LNCAP (cell line): ENCODE data around the gene FCRL3.

ENCODE experiments used
- TF ChIP-seq, protein P1 (sequence below): fragments of 450-650 bp; IDR thresholded peaks from 2 replicates; pipeline ENCODE4 v1.5.1; 2017; ENCODE audit warnings: mild to moderate bottlenecking

Gene FCRL3

DNA sequence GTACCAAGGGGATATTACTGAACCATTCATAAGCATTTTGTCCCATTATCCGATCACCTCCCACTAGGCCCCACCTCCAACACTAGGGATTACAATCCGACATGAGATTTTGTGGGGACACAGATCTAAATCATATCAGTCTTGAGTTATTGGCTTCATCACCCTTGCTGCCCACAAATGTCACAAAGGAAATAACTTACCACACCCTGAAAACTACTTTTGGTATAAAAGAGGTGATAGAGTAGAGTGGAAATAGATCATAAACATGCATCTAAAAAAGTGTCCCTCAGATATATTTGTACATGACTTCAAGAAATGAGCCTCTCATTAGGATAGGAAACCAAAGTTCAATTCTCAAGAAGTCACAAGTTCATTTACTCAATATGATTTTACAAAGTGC lies 22.6 kb upstream of the FCRL3 start:
- TF ChIP-seq, protein P1, sequence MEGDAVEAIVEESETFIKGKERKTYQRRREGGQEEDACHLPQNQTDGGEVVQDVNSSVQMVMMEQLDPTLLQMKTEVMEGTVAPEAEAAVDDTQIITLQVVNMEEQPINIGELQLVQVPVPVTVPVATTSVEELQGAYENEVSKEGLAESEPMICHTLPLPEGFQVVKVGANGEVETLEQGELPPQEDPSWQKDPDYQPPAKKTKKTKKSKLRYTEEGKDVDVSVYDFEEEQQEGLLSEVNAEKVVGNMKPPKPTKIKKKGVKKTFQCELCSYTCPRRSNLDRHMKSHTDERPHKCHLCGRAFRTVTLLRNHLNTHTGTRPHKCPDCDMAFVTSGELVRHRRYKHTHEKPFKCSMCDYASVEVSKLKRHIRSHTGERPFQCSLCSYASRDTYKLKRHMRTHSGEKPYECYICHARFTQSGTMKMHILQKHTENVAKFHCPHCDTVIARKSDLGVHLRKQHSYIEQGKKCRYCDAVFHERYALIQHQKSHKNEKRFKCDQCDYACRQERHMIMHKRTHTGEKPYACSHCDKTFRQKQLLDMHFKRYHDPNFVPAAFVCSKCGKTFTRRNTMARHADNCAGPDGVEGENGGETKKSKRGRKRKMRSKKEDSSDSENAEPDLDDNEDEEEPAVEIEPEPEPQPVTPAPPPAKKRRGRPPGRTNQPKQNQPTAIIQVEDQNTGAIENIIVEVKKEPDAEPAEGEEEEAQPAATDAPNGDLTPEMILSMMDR: no peak

DNA sequence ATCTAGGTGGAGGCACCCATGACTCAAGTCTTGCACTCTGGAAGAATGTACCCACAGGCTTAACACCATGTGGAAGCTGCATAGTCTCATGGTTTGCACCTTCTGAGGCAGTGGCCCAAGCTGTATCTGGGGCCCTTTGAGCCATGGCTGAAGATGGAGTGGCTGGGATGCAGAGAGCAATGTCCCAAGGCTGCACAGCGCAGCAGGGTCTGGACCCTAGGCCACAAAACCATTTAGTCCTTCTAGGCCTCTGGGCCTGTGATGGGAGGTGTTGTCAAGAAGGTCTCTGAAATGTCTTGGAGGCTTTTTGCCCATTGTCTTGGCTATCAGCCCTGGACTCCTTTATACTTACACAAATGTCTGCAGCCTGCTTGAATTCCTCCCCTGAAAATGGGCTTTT lies 21.4 kb upstream of the FCRL3 start:
- TF ChIP-seq, protein P1: no peak

DNA sequence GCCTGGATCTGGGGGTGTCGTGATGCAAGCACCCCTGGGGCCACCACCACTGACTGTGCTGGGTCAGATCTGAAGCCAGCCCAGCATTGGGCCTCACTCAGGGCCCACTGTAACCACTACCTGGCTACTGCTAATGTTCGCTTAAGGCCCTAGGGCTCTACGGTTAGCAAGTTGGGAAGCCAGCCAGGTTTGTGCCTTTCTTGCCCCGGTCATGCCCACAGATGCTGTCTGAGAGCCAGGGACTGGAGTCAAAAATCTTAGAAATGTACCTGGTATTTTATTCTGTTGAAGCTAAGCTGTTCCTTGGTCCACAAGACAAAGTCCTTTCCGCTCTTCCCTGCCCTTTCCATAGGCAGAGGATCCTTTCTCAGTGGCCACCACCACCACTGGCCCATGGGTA lies 15.2 kb upstream of the FCRL3 start:
- TF ChIP-seq, protein P1: no peak

DNA sequence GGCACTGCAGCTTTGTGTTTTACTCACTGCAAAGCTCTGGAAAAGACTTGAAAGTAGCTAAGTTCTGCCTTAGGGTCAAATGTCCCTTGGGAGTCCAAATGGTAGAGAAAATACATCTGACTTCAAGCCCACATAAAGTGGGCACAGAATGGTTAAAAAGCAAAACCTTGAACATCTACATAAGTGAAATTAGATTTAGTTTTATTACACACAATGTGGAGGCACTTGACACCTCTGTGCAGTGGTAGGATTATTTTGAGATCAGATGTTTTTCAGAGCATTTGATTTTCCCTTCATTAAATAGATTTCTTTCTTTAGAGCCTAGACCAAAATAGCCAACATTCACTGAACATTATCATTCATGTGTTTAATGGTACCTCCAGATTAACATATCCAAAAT lies 11.2 kb upstream of the FCRL3 start:
- TF ChIP-seq, protein P1: no peak

DNA sequence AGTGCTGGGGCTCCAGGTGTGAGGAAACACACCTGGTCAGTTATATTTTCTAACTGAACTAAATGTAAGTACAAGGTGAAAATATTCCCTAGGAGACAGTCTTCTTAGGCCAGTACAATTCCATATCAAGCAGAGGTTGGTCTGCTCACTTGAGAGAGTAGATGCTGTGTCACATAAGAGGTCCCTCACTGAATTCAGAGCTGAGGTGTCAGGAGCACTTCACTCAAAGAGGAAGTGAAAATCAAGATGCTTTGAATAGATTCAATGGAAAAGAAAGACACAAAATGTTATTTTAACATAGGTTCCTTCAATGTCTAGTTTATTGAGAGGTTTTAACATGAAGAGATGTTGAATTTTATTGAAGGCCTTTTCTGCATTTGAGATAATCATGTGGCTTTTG lies 4.3 kb upstream of the FCRL3 start:
- TF ChIP-seq, protein P1: no peak

DNA sequence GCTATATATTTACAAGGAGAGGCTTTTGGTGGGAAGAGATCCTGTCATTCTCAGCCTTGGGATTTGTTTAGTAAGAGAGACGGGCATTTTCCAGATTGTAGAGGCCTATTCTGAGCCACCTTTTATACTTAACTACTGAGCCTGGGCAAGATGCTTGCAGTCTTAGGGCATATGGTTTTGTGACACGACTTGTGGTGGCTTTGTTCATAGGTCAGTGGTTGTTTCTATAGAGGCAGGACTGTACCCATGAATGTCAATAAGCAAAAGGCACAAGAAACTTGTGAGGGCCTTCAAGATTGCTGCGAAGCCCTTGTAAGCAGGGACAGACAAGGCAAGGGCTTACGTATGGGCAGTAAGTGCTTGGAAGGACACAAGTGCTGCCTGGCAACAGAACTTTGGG lies 3.4 kb upstream of the FCRL3 start:
- TF ChIP-seq, protein P1: no peak

DNA sequence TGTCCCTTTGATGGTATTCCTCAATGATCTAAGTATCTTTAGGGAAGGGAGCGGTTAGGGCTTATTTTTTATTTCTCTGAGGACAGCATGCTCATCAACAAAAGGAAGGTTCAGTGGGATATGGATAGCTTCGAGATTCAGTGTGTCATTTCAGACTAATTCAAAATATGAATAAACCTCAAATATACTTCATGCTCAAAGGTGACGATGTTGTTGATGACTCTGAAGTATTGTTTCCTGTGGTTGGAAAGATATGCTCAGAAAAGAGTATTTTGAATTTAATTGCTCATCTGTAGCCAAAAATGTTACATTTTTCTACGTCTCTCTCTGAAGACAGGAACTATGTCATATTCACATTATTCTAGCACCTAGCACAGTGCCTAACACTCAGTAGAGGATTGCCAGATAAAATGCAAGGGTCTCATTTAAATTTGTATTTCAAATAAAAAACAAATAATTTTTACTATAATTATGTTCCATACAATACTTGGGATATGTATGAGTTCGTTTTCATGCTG lies 1.8 kb upstream of the FCRL3 start:
- TF ChIP-seq, protein P1: no peak

DNA sequence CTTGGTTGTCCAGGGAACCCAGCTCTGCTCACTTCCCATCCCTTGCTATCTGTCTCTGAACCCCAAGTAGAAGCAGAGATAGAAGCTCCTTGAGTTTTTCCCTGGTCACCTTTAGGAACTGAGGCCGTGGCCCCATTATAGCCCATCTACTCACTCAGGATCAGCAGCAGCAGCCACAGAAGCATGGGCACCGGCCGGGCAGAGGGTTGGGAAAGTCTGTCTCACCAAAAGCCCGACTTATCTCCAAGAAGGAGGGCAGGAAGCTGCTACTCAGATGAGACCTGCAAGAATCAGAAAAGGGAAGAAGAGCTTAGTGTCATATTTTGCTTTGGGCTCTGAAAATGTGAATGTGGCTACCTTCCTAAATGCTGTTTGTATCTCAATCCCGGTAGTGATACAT lies 264 bp downstream of the FCRL3 start:
- TF ChIP-seq, protein P1: no peak
